DND-41 (cell line): ENCODE data around the gene PIP4K2A.

Source experiments
- CTCF ChIP-seq: IDR thresholded peaks from 2 replicates; pipeline ENCODE4 v1.5.1; 2012; ENCODE audit warnings: borderline replicate concordance, low read length, moderate library complexity, mild to moderate bottlenecking; ENCODE audit not compliant: poor library complexity, severe bottlenecking; ENCODE audit errors: extremely low read depth
- EZH2 ChIP-seq: IDR thresholded peaks from 3 replicates; pipeline ENCODE4 v1.6.1; 2012; ENCODE audit warnings: borderline replicate concordance, low read depth, mild to moderate bottlenecking, moderate library complexity, low read length, inconsistent platforms; ENCODE audit not compliant: severe bottlenecking

- TF ChIP-seq CTCF, result no peak
- no peak for TF ChIP-seq EZH2
Observed at GRCh38 chr10:22495396-22495795, 219.0 kb downstream of the PIP4K2A start.
